Effector memory CD4-positive, alpha-beta T cell (primary cell): Measurements from ENCODE around the gene CER1.

Source experiments
- DNase-seq, 3 donors: peaks; one replicate each; pipeline ENCODE4 v3.0.0-alpha.2; 2020
- H3K27ac ChIP-seq: 2 replicates; pipeline ENCODE4 v1.7.0; 2013; ENCODE audit warnings: mild to moderate bottlenecking, low read length, moderate library complexity; ENCODE audit not compliant: insufficient read depth, poor library complexity, severe bottlenecking
- H3K27me3 ChIP-seq: replicated peaks from 2 replicates; pipeline ENCODE4 v1.7.0; 2013; ENCODE audit warnings: mild to moderate bottlenecking, low read length; ENCODE audit not compliant: insufficient read depth, control insufficient read depth, poor library complexity, severe bottlenecking
- H3K36me3 ChIP-seq: 2 replicates; pipeline ENCODE4 v1.7.0; 2013; ENCODE audit warnings: mild to moderate bottlenecking, low read length, moderate library complexity; ENCODE audit not compliant: control insufficient read depth, insufficient read depth
- H3K4me1 ChIP-seq: 2 replicates; pipeline ENCODE4 v1.7.0; 2013; ENCODE audit warnings: low read length, mild to moderate bottlenecking; ENCODE audit not compliant: control insufficient read depth, insufficient read depth, poor library complexity, severe bottlenecking
- H3K4me3 ChIP-seq: 2 replicates; pipeline ENCODE4 v1.7.0; 2013; ENCODE audit warnings: low read length, low read depth, mild to moderate bottlenecking; ENCODE audit not compliant: insufficient read depth, poor library complexity, severe bottlenecking
- H3K9me3 ChIP-seq: 2 replicates; pipeline ENCODE4 v1.7.0; 2013; ENCODE audit warnings: mild to moderate bottlenecking, low read length, moderate library complexity; ENCODE audit not compliant: control insufficient read depth

Gene CER1

GRCh38 chr9:14670718-14671117 is 51.8 kb downstream of the CER1 start:
- Histone ChIP-seq H3K4me1 (no peaks in the 10 kb centered on the region), H3K9me3 (no peaks in the 10 kb centered on the region), H3K36me3 (no peaks in the 10 kb centered on the region), H3K27ac (no peak overlapping the region), H3K4me3 (no peak overlapping the region), H3K27me3 (no peaks in the 10 kb centered on the region)
- no peak for DNase-seq
